H1 (cell line): ENCODE results near the gene PRKAR1B. TPM values are rescaled to one million over a fixed set of nuclear protein-coding genes. Genes with fewer than 3 reads are reported as not detected.

Source experiments
- CBX8 ChIP-seq: fragments of 300-800, 300-1000 bp; sonication (generic); IDR thresholded peaks from 2 replicates; pipeline ENCODE4 v1.7.1; 2016; ENCODE audit warnings: low read depth, low read length, borderline replicate concordance
- JUN ChIP-seq: IDR thresholded peaks from 2 replicates; pipeline ENCODE4 v1.6.1; 2011; ENCODE audit warnings: low read depth, mild to moderate bottlenecking, improper control_type of control experiment, low read length
- NRF1 ChIP-seq: IDR thresholded peaks from 2 replicates; pipeline ENCODE4 v1.6.1; 2011; ENCODE audit warnings: mild to moderate bottlenecking, low read depth, low read length, improper control_type of control experiment
- PHF8 ChIP-seq: fragments of 200-600 bp; sonication (generic); conservative IDR thresholded peaks from 2 replicates; pipeline ENCODE4 v1.7.1; 2012; ENCODE audit warnings: low read depth, mild to moderate bottlenecking, inconsistent platforms, low read length, moderate library complexity
- POLR2A ChIP-seq, 2 experiments: IDR thresholded peaks; 1 replicate in 1 of 2; 2 replicates in 1 of 2; pipeline ENCODE4 v1.6.1; 2011; ENCODE audit warnings: low read depth in 2 of 2, low read length in 2 of 2, mild to moderate bottlenecking in 2 of 2; ENCODE audit errors: control extremely low read depth in 1 of 2
- POU5F1 ChIP-seq: IDR thresholded peaks from 2 replicates; pipeline ENCODE4 v1.6.1; 2011; ENCODE audit warnings: low read depth, mild to moderate bottlenecking, low read length, moderate library complexity
- TCF12 ChIP-seq: IDR thresholded peaks from 2 replicates; pipeline ENCODE4 v1.6.1; 2011; ENCODE audit warnings: low read depth, mild to moderate bottlenecking, low read length
- polyA plus RNA-seq, 7 experiments: library from polyadenylated mRNA; depleted of rRNA in 3 of 7; stranded (reverse) in 5 of 7; unstranded in 2 of 7; fragments of >200 nt in 5 of 7; fragments of 200-250 nt in 2 of 7; gene quantifications; 1 replicate in 5 of 7; 2 replicates in 1 of 7; 4 replicates in 1 of 7; pipeline versions ENCODE4 v1.2.1 to v1.2.3, GENCODE V29; 2011 to 2013; ENCODE audit warnings: missing spikeins in 2 of 7, mixed read lengths in 2 of 7
- total RNA-seq: library from RNA; stranded (reverse); fragmentation: NEBNext Ultra II Directional; extraction: Animal tissue kit (Norgen Biotek cat#: 25700); gene quantifications from 2 replicates; pipeline ENCODE4 v1.2.1, GENCODE V29; 2021
- TF ChIP-seq, protein P1 (sequence below): IDR thresholded peaks from 2 replicates; pipeline ENCODE4 v1.6.1; 2011; ENCODE audit warnings: low read length, improper control_type of control experiment
- TF ChIP-seq, protein P2 (sequence below): IDR thresholded peaks from 2 replicates; pipeline ENCODE4 v1.6.1; 2011; ENCODE audit warnings: low read depth, mild to moderate bottlenecking, low read length; ENCODE audit not compliant: insufficient read depth

The PRKAR1B gene
- total and polyA plus RNA-seq, 2 of the 8 experiments (the other 6 are each of a cell fraction or from before 2014, with no cell fraction given), result 12.3 to 55.7 TPM

DNA sequence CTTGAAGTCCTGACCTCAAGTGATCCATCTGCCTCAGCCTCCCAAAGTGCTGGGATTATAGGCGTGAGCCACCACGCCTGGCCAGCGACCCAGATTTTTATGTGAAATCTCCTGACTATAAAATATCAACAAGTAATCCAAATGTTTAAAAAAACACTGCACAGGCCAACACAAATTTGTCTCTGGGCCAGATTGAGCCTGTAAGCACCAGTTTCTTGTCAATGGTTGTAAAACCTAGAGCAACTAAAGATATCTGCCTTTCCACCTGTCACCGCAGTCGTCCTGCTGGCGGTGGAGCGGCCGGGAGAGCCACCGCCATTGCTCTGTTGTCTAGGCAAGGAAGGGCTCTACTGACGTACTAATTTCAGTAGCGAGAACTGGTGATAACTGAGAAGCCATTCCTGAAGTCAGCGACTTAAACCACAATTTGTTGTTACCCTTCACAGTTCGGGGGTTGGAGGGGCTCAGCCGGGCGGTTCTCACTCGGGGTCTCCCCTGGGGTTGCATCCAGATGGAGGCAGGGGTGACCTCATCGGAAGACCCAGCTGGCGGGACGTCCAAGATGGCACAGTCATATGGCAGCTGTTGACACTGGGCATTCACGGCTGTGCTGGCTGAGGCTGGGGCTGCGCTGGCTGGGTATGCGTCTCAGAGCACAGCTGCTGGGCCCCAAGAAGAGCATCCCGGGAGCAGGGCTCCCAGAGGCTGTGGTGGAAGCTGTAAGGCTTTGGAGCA lies 152.3 kb downstream of the PRKAR1B start (continued):
- TF ChIP-seq POLR2A (IDR thresholded peaks at IDR 0.05; ENCODE audit: control extremely low read depth in 1 of 2, low read depth in 2 of 2, low read length in 2 of 2) (no peak), TCF12 (no peak), JUN (no peak), NRF1 (no peak), POU5F1 (no peak), CBX8 (no peak), PHF8 (no peak)
- TF ChIP-seq, protein P1, sequence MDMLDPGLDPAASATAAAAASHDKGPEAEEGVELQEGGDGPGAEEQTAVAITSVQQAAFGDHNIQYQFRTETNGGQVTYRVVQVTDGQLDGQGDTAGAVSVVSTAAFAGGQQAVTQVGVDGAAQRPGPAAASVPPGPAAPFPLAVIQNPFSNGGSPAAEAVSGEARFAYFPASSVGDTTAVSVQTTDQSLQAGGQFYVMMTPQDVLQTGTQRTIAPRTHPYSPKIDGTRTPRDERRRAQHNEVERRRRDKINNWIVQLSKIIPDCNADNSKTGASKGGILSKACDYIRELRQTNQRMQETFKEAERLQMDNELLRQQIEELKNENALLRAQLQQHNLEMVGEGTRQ, result no peak
- TF ChIP-seq, protein P2, sequence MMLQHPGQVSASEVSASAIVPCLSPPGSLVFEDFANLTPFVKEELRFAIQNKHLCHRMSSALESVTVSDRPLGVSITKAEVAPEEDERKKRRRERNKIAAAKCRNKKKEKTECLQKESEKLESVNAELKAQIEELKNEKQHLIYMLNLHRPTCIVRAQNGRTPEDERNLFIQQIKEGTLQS, result no peak
